HG03442 (cell line): ENCODE measurements around the gene TEX44.

Experiments used
- ATAC-seq: cut with Tn5 transposase; IDR thresholded peaks from one replicate; pipeline ENCODE4 v1.9.1; 2021; ENCODE audit warnings: mild to moderate bottlenecking, moderate library complexity; ENCODE audit not compliant: unreplicated experiment

TEX44 gene

GRCh38 chr2:231632559-231633142, 40.0 kb downstream of the TEX44 start:
- no peak for ATAC-seq

- ATAC-seq: no peak
These were observed 40.7 kb downstream of the TEX44 start for GRCh38 chr2:231633241-231633976.

GRCh38 chr2:231634412-231634811, 41.7 kb downstream of the TEX44 start:
- ATAC-seq: no peak

GRCh38 chr2:231634951-231635875, 42.5 kb downstream of the TEX44 start:
- no peak for ATAC-seq

- no peak for ATAC-seq
These were observed 47.6 kb downstream of the TEX44 start for GRCh38 chr2:231640241-231640640.

GRCh38 chr2:231640641-231641111, 48.0 kb downstream of the TEX44 start:
- ATAC-seq: no peak

GRCh38 chr2:231642631-231643494, 50.2 kb downstream of the TEX44 start:
- ATAC-seq: peak; percentile 69

GRCh38 chr2:231643495-231643888, 50.8 kb downstream of the TEX44 start:
- ATAC-seq: no peak
